ENCODE results near the gene KCNQ1. TPM values are rescaled to one million over a fixed set of nuclear protein-coding genes. Genes with fewer than 3 reads are reported as not detected.

Gene KCNQ1
- total RNA-seq, 1 donor from 2014 or later: 2.7 TPM

- Histone ChIP-seq H3K36me3 (no peaks in the 10 kb centered on the region), H3K4me3 (no peak overlapping the region), H3K9me3 (no peaks in the 10 kb centered on the region), H3K27ac (no peak overlapping the region), H3K27me3 (no peaks in the 10 kb centered on the region), H3K4me1 (no peaks in the 10 kb centered on the region)
- intact Hi-C loops (cut with DNase I): no loop called here
- no peak for TF ChIP-seq CTCF (IDR thresholded peaks at IDR 0.05)
- TF ChIP-seq POLR2AphosphoS5 (IDR thresholded peaks at IDR 0.05; ENCODE audit: insufficient read depth in 1 of 2, low read depth in 1 of 2): no peak
- no peak for TF ChIP-seq POLR2A (IDR thresholded peaks at IDR 0.05)
- no peak for DNase-seq (ENCODE audit: extremely low spot score in 2 of 2)
Observed at GRCh38 chr11:2521081-2521732, 76.4 kb downstream of the KCNQ1 start.

- no peaks in the 10 kb centered on the region for H3K9me3 ChIP-seq
- no peak for TF ChIP-seq POLR2A (IDR thresholded peaks at IDR 0.05)
- no peak for TF ChIP-seq CTCF (IDR thresholded peaks at IDR 0.05)
- no peak for TF ChIP-seq POLR2AphosphoS5 (IDR thresholded peaks at IDR 0.05; ENCODE audit: insufficient read depth in 1 of 2, low read depth in 1 of 2)
- no peak overlapping the region for H3K27ac ChIP-seq
- no peak overlapping the region for H3K4me3 ChIP-seq
- no peaks in the 10 kb centered on the region for H3K27me3 ChIP-seq
- DNase-seq (ENCODE audit: extremely low spot score in 2 of 2): peak in 1 of 2 donors; percentile 77
- intact Hi-C loops (cut with DNase I): no loop called here
- no peaks in the 10 kb centered on the region for H3K4me1 ChIP-seq
- no peaks in the 10 kb centered on the region for H3K36me3 ChIP-seq
Observed at GRCh38 chr11:2521733-2522630, 77.2 kb downstream of the KCNQ1 start.

- intact Hi-C loops (cut with DNase I): no loop called here
- TF ChIP-seq POLR2AphosphoS5 (IDR thresholded peaks at IDR 0.05; ENCODE audit: insufficient read depth in 1 of 2, low read depth in 1 of 2) (no peak), CTCF (IDR thresholded peaks at IDR 0.05) (no peak), POLR2A (IDR thresholded peaks at IDR 0.05) (no peak)
- DNase-seq (ENCODE audit: extremely low spot score in 2 of 2): no peak
- Histone ChIP-seq H3K27me3 (no peaks in the 10 kb centered on the region), H3K27ac (no peak overlapping the region), H3K4me3 (no peak overlapping the region), H3K9me3 (no peaks in the 10 kb centered on the region), H3K36me3 (no peaks in the 10 kb centered on the region), H3K4me1 (no peaks in the 10 kb centered on the region)
Observed at GRCh38 chr11:2522631-2523255, 77.9 kb downstream of the KCNQ1 start.

GRCh38 chr11:2523821-2524391 is 79.1 kb downstream of the KCNQ1 start:
- no peak for TF ChIP-seq POLR2A (IDR thresholded peaks at IDR 0.05)
- TF ChIP-seq CTCF (IDR thresholded peaks at IDR 0.05): no peak
- no peak for TF ChIP-seq POLR2AphosphoS5 (IDR thresholded peaks at IDR 0.05; ENCODE audit: insufficient read depth in 1 of 2, low read depth in 1 of 2)
- DNase-seq (ENCODE audit: extremely low spot score in 2 of 2): no peak
- Histone ChIP-seq H3K9me3 (no peaks in the 10 kb centered on the region), H3K4me3 (no peak overlapping the region), H3K36me3 (no peaks in the 10 kb centered on the region), H3K27me3 (no peaks in the 10 kb centered on the region), H3K27ac (no peak overlapping the region), H3K4me1 (no peaks in the 10 kb centered on the region)
- intact Hi-C loops (cut with DNase I): no loop called here
